HEK293 (cell line): ENCODE measurements around the gene SF3B2.

Experiments
- CTCF ChIA-PET: fragments of 350-600 bp; formaldehyde crosslinking; extraction: SDS; loops from one replicate; lab custom pipeline; 2021; ENCODE audit warnings: antibody characterized with exemption; lab: Yijun Ruan, JAX
- POLR2A ChIA-PET: fragments of 300-600 bp; formaldehyde crosslinking; extraction: SDS; loops from one replicate; lab custom pipeline; 2020; ENCODE audit warnings: antibody characterized with exemption, inconsistent platforms; lab: Yijun Ruan, JAX
- H3K27ac ChIP-seq: fragments of 200-500 bp; sonication (Bioruptor generic); 2 replicates; pipeline ENCODE4 v1.5.1; 2014; ENCODE audit warnings: low read depth, low read length, control low read depth, inconsistent platforms; ENCODE audit errors: extremely low read depth
- H3K36me3 ChIP-seq, 2 experiments: fragments of 200-500 bp in 1 of 2; sonication (Bioruptor generic) in 1 of 2; 1 replicate in 1 of 2; 2 replicates in 1 of 2; pipeline ENCODE4 v1.5.1; 2014 to 2017; ENCODE audit warnings: inconsistent platforms in 2 of 2, low read length in 2 of 2; ENCODE audit not compliant: control insufficient read depth in 2 of 2, insufficient read depth in 1 of 2
- H3K4me1 ChIP-seq: fragments of 200-500 bp; sonication (Bioruptor generic); 2 replicates; pipeline ENCODE4 v1.5.1; 2014; ENCODE audit warnings: mild to moderate bottlenecking, low read length, inconsistent platforms; ENCODE audit not compliant: control insufficient read depth, insufficient read depth
- H3K4me3 ChIP-seq: 2 replicates; pipeline ENCODE4 v1.5.1; 2011; ENCODE audit warnings: low read depth, mild to moderate bottlenecking, control low read depth, low read length, moderate library complexity
- H3K9me3 ChIP-seq: fragments of 200-500 bp; sonication (Bioruptor generic); 2 replicates; pipeline ENCODE4 v1.5.1; 2014; ENCODE audit warnings: low read depth, low read length, inconsistent platforms; ENCODE audit not compliant: control insufficient read depth, insufficient read depth
- BCL11B ChIP-seq: fragments of 450-650 bp; formaldehyde crosslinking; IDR thresholded peaks from 2 replicates; pipeline ENCODE4 v1.5.1; 2016; ENCODE audit warnings: low read depth, missing biosample characterization, missing genetic modification characterization
- GLI2 ChIP-seq: fragments of 450-650 bp; formaldehyde crosslinking; IDR thresholded peaks from 2 replicates; pipeline ENCODE4; 2017; ENCODE audit warnings: missing biosample characterization, missing genetic modification characterization, low read depth, borderline replicate concordance
- GLIS1 ChIP-seq: fragments of 450-650 bp; formaldehyde crosslinking; IDR thresholded peaks from 2 replicates; pipeline ENCODE4 v1.5.1; 2016; ENCODE audit warnings: missing biosample characterization, missing genetic modification characterization
- HOXC10 ChIP-seq: sonication (generic); formaldehyde crosslinking; IDR thresholded peaks from 2 replicates; pipeline ENCODE4 v1.8.1; 2023; ENCODE audit warnings: mild to moderate bottlenecking, missing genetic modification reagents
- REPIN1 ChIP-seq: fragments of 450-650 bp; formaldehyde crosslinking; IDR thresholded peaks from 2 replicates; pipeline ENCODE4 v1.5.1; 2017; ENCODE audit warnings: missing biosample characterization, missing genetic modification characterization, low read depth
- SP7 ChIP-seq: fragments of 450-650 bp; formaldehyde crosslinking; IDR thresholded peaks from 2 replicates; pipeline ENCODE4 v1.5.1; 2016; ENCODE audit warnings: missing biosample characterization, missing genetic modification characterization
- ZNF114 ChIP-seq: fragments of 450-650 bp; formaldehyde crosslinking; IDR thresholded peaks from 2 replicates; pipeline ENCODE4 v1.5.0; 2017; ENCODE audit warnings: missing biosample characterization, missing genetic modification characterization
- ZNF202 ChIP-seq: fragments of 450-650 bp; formaldehyde crosslinking; IDR thresholded peaks from 2 replicates; pipeline ENCODE4 v1.5.1; 2016; ENCODE audit warnings: missing biosample characterization, missing genetic modification characterization, borderline replicate concordance
- ZNF239 ChIP-seq: fragments of 450-650 bp; formaldehyde crosslinking; IDR thresholded peaks from 2 replicates; pipeline ENCODE4 v1.5.1; 2016; ENCODE audit warnings: missing biosample characterization, missing genetic modification characterization
- ZNF354C ChIP-seq: fragments of 450-650 bp; formaldehyde crosslinking; IDR thresholded peaks from 2 replicates; pipeline ENCODE4 v1.5.1; 2016; ENCODE audit warnings: missing biosample characterization, missing genetic modification characterization, low read depth, borderline replicate concordance
- ZNF501 ChIP-seq: fragments of 450-650 bp; formaldehyde crosslinking; IDR thresholded peaks from 2 replicates; pipeline ENCODE4 v1.5.1; 2016; ENCODE audit warnings: missing biosample characterization, missing genetic modification characterization
- TF ChIP-seq, protein P1 (sequence below): IDR thresholded peaks from 2 replicates; pipeline ENCODE4 v1.6.1; 2011; ENCODE audit warnings: mild to moderate bottlenecking, low read depth, low read length, borderline replicate concordance
- TF ChIP-seq, protein P2 (sequence below): fragments of 450-650 bp; formaldehyde crosslinking; IDR thresholded peaks from 2 replicates; pipeline ENCODE4 v1.5.1; 2016; ENCODE audit warnings: missing biosample characterization, missing genetic modification characterization
- TF ChIP-seq, protein P3 (sequence below): fragments of 450-650 bp; formaldehyde crosslinking; optimal IDR thresholded peaks from 2 replicates; pipeline ENCODE3; 2016; ENCODE audit warnings: missing biosample characterization, mild to moderate bottlenecking, missing genetic modification characterization
- TF ChIP-seq, protein P4 (sequence below): fragments of 450-650 bp; formaldehyde crosslinking; IDR thresholded peaks from 2 replicates; pipeline ENCODE4 v1.5.1; 2017; ENCODE audit warnings: missing biosample characterization, missing genetic modification characterization

Gene SF3B2

DNA sequence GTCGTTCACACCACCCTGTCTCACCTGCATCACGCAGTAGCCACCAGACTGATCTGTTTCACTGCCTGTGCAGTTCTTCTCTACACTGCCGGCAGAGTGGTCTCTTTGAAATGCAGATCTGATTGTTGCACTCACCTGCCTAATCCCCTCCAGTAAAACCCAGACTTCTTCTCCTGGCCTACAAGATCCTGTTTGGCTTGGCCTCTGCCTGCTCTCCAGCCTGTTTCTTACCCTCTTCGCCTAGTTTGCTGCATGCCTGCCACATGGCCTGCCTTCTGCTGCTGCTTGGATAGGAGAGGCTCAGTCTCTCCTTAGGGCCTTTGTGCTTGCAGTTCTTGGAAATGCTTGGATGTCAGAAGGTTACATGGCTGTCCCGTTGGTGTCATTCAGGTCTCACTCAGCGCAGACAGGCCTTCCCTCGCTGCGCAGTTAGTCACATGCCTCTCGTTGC is 59.9 kb downstream of the SF3B2 start:
- Histone ChIP-seq H3K4me1 (peaks cover 9% of the 10 kb centered on the region; the same call in 1 of the 2 replicates), H3K27ac (no peak overlapping the region), H3K36me3 (no peaks in the 10 kb centered on the region), H3K4me3 (no peak overlapping the region), H3K9me3 (no peaks in the 10 kb centered on the region)
- ChIA-PET POLR2A (interaction anchor here (0.6 kb wide), 1 partner anchor 24 kb away, joined by 5 read pairs; no protein-coding TSS in a partner anchor), CTCF (interaction anchor here (0.6 to 4.9 kb wide), 4 partner anchors 9 to 519 kb away, joined by 3 to 30 read pairs (median 3); no protein-coding TSS in a partner anchor)
- TF ChIP-seq ZNF114 (tag by site-specific recombination) = no peak
- TF ChIP-seq ZNF501 = no peak
- TF ChIP-seq BCL11B (tag by site-specific recombination) = no peak
- TF ChIP-seq, protein P1, sequence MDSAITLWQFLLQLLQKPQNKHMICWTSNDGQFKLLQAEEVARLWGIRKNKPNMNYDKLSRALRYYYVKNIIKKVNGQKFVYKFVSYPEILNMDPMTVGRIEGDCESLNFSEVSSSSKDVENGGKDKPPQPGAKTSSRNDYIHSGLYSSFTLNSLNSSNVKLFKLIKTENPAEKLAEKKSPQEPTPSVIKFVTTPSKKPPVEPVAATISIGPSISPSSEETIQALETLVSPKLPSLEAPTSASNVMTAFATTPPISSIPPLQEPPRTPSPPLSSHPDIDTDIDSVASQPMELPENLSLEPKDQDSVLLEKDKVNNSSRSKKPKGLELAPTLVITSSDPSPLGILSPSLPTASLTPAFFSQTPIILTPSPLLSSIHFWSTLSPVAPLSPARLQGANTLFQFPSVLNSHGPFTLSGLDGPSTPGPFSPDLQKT = no peak
- no peak for TF ChIP-seq ZNF354C
- TF ChIP-seq REPIN1 (tag by site-specific recombination) = no peak
- TF ChIP-seq GLI2 (tag by site-specific recombination) = no peak
- no peak for TF ChIP-seq HOXC10
- TF ChIP-seq, protein P2, sequence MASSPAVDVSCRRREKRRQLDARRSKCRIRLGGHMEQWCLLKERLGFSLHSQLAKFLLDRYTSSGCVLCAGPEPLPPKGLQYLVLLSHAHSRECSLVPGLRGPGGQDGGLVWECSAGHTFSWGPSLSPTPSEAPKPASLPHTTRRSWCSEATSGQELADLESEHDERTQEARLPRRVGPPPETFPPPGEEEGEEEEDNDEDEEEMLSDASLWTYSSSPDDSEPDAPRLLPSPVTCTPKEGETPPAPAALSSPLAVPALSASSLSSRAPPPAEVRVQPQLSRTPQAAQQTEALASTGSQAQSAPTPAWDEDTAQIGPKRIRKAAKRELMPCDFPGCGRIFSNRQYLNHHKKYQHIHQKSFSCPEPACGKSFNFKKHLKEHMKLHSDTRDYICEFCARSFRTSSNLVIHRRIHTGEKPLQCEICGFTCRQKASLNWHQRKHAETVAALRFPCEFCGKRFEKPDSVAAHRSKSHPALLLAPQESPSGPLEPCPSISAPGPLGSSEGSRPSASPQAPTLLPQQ (tag by site-specific recombination) = no peak
- TF ChIP-seq, protein P3, sequence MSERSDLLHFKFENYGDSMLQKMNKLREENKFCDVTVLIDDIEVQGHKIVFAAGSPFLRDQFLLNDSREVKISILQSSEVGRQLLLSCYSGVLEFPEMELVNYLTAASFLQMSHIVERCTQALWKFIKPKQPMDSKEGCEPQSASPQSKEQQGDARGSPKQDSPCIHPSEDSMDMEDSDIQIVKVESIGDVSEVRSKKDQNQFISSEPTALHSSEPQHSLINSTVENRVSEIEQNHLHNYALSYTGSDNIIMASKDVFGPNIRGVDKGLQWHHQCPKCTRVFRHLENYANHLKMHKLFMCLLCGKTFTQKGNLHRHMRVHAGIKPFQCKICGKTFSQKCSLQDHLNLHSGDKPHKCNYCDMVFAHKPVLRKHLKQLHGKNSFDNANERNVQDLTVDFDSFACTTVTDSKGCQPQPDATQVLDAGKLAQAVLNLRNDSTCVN (tag by site-specific recombination) = no peak
- TF ChIP-seq SP7 (tag by site-specific recombination) = no peak
- no peak for TF ChIP-seq ZNF239 (tag by site-specific recombination)
- TF ChIP-seq GLIS1 (tag by site-specific recombination) = no peak
- TF ChIP-seq, protein P4, sequence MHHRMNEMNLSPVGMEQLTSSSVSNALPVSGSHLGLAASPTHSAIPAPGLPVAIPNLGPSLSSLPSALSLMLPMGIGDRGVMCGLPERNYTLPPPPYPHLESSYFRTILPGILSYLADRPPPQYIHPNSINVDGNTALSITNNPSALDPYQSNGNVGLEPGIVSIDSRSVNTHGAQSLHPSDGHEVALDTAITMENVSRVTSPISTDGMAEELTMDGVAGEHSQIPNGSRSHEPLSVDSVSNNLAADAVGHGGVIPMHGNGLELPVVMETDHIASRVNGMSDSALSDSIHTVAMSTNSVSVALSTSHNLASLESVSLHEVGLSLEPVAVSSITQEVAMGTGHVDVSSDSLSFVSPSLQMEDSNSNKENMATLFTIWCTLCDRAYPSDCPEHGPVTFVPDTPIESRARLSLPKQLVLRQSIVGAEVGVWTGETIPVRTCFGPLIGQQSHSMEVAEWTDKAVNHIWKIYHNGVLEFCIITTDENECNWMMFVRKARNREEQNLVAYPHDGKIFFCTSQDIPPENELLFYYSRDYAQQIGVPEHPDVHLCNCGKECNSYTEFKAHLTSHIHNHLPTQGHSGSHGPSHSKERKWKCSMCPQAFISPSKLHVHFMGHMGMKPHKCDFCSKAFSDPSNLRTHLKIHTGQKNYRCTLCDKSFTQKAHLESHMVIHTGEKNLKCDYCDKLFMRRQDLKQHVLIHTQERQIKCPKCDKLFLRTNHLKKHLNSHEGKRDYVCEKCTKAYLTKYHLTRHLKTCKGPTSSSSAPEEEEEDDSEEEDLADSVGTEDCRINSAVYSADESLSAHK (tag by site-specific recombination) = no peak

DNA sequence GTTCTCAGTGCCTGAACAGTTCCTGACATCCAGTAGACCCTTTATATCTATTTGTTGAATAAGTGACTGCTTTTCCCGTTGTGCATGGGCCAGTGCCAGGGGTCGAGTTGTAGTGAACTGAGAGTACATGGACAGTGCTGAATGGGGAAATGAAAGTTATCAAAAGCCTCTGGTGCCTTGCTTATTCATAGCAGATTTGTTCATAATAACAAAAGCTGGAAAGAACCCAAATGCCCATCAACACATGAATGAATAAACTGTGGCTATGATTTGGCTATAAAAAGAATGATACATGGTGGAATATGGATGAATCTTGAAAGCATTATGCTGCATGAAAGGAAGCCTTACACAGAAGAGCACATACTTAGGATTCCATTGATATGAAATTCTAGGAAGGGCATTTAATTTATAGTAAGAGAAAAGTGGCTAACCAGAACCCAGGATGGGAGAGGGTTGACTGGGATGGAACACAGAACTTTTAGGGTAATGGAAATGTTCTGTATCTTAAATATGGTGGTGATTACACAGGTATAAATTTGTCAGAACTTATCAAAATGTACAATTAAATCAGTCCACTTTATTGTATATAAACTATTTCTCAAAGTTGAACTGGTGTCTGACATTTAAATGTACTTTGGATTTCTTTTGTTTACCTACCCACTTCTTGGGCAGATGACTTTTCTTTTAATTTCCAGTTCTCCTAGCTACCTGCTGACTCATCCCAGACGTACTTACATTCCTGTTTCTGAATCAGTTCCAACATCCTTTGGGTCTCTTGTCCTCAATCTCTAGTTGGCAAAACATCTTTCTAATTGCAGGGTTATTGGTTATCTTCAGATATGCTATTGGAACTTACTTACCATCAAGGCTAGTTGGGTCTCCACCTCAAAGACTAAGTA is 60.7 kb downstream of the SF3B2 start:
- no peaks in the 10 kb centered on the region for H3K9me3 ChIP-seq
- ChIA-PET POLR2A (no interaction called here), CTCF (interaction anchor here (0.8 to 4.9 kb wide), 2 partner anchors 22 to 223 kb away, joined by 4 to 30 read pairs; partner anchors contain the start of gene CCDC85B)
- no peak overlapping the region for H3K4me3 ChIP-seq
- H3K27ac ChIP-seq = no peak overlapping the region
- H3K4me1 ChIP-seq = peaks cover 9% of the 10 kb centered on the region; the same call in 1 of the 2 replicates
- TF ChIP-seq SP7 (tag by site-specific recombination) = peak; percentile 65
- TF ChIP-seq ZNF202 (tag by site-specific recombination) = no peak
- H3K36me3 ChIP-seq = no peaks in the 10 kb centered on the region
